HG02642 (cell line): ENCODE measurements around the gene PLSCR5.

Experiments
- ATAC-seq: cut with Tn5 transposase; IDR thresholded peaks from one replicate; pipeline ENCODE4 v1.9.1; 2021; ENCODE audit warnings: mild to moderate bottlenecking; ENCODE audit not compliant: unreplicated experiment, poor library complexity

Gene PLSCR5

GRCh38 chr3:146546366-146546965 is 58.7 kb downstream of the PLSCR5 start:
- no peak for ATAC-seq

GRCh38 chr3:146544929-146545528 is 60.1 kb downstream of the PLSCR5 start:
- no peak for ATAC-seq

- peak; percentile 88 for ATAC-seq
Measured at GRCh38 chr3:146544002-146544928, 60.9 kb downstream of the PLSCR5 start, which contains the start of gene PLSCR1. PLSCR1 (minus strand) TSS chr3:146544607; CDS start chr3:146536552, 8,055 bp downstream.

- peak; percentile 4 for ATAC-seq
Measured at GRCh38 chr3:146543461-146544001, 61.6 kb downstream of the PLSCR5 start.

GRCh38 chr3:146542978-146543377 is 62.2 kb downstream of the PLSCR5 start:
- ATAC-seq, result no peak

GRCh38 chr3:146542179-146542578 is 63.0 kb downstream of the PLSCR5 start:
- no peak for ATAC-seq

GRCh38 chr3:146540978-146541377 is 64.2 kb downstream of the PLSCR5 start:
- no peak for ATAC-seq

- peak; percentile 16 for ATAC-seq
Measured at GRCh38 chr3:146540236-146540635, 64.9 kb downstream of the PLSCR5 start.

- ATAC-seq, result no peak
Measured at GRCh38 chr3:146539315-146539714, 65.8 kb downstream of the PLSCR5 start.

GRCh38 chr3:146537603-146538002 is 67.5 kb downstream of the PLSCR5 start:
- no peak for ATAC-seq

GRCh38 chr3:146536681-146537080 is 68.5 kb downstream of the PLSCR5 start:
- ATAC-seq, result no peak
